Activated CD8-positive, alpha-beta memory T cell treated with anti-CD3 and anti-CD28 coated beads for 36 hours (primary cell): ENCODE measurements around the gene BCR. TPM values are rescaled to one million over a fixed set of nuclear protein-coding genes. Genes with fewer than 3 reads are reported as not detected.

Experiments
- CTCF ChIA-PET: fragments of 350-600 bp; sonication (Branson Sonifier 250); formaldehyde crosslinking; loops from one replicate; lab custom pipeline; 2021; ENCODE audit warnings: antibody characterized with exemption; lab: Charles Lee
- POLR2A ChIA-PET: fragments of 350-600 bp; sonication (Branson Sonifier 250); formaldehyde crosslinking; loops from one replicate; lab custom pipeline; 2021; ENCODE audit warnings: antibody characterized with exemption; lab: Charles Lee
- total RNA-seq, 2 experiments: library from RNA; stranded (reverse); gene quantifications; one replicate each; pipeline ENCODE4 v1.2.3, GENCODE V29; 2021

Gene BCR
- total RNA-seq, 2 experiments from 2014 or later, result 29.9 to 34.1 TPM

DNA sequence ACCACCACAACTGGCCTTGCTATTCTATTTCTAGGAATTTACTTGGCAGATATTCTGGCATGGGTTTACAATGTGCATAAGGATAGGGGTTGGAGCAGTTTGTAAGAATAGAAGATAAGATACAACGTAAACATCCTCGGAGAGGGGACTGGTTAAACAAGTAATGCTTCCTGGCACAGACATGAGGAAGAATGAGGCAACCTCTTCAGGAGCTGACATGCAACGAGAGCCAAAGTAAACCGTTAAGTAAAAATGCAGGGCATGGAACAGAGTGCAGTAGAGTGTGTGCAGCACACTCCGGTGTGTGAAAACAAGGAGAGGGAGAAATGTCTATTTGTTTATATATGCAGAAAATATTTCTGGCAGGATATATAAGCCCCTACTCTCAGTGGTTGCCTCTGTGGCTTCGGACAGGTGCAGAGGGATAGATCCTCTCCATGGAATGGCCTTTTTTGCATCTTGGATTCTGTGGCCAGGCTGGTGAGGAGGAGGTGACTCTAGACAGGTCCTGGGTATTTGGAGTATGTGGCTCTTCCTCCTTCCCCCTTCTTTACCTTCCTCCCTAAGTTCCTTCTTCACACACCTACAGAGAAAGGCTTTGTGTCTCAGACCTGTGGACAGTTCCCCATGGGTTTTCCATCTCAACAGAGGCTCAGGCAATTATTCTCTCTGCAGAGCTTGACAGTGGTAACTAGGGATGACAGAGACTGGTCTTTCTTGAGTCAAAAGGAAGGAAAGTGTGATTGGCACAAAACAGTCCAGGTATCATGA is 32.5 kb upstream of the BCR start:
- ChIA-PET CTCF (interaction anchor here (1.0 kb wide), 1 partner anchor 135 kb away, joined by 3 read pairs; no protein-coding TSS in a partner anchor), POLR2A (no interaction called here)

DNA sequence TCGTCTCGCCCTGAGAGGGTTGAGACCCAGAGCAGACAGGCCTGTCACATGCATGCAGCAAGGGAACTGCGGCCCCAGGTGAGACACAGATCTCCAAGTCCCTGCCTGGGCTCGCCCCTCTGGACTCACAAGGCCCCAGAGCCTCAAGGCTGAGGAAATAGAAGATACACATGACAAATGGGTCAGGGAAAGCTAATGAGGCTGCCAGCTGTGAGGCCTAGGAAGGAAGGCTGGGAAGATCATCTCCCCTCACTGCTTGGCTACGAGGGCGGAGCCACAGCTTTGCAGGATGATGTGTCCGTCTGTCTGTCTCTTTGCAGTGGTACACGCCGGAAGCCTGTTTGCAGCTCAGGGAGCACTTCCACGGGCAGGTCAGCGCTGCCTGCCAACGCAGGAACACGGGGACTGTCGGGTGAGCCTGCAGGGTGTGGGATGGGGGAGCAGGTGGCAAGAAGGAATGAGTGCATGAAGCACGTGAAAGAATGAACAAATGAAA is 30.5 kb upstream of the BCR start:
- ChIA-PET CTCF (no interaction called here), POLR2A (interaction anchor here (0.5 kb wide), 1 partner anchor 26 kb away, joined by 4 read pairs; no protein-coding TSS in a partner anchor)

DNA sequence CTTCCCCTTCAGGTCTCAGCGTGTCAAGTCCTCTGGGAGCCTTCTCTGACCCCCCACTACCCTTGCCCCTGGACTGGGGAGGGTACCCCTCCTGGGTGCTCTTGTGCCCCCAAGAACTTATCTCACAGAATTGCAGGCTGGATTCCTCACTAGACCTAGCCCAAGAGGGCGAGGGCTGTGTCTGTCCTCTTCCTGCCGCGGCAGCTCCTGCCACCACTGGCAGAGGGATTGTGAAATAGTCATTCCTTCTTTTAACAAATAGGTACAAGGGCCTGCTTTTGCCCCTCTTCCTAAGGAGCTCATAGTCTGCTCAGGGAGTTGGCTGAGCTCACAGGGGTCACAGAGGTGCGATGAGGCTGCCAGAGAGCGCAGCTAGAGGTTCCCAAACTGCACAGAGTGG is 29.5 kb upstream of the BCR start:
- CTCF ChIA-PET, result no interaction called here
- POLR2A ChIA-PET, result no interaction called here

DNA sequence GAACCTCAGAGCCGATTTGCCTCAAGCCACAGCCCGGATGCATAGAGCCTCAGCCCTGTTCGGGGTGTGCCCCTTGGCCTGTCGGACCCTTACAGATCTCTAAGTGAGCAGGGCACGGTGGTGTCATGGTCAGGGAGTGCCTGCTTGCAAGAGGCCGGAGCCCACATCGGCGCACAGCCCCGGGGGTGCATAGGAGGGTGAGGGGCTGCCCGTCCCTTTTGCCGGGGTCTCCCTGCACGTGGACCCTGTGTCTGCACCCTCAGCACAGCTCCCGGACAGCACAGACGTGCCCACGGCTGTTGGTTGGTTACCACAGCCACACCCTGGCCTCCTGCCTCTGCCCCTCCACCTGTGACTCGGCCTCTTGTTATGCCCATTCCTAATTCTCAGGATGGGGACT is 28.5 kb upstream of the BCR start:
- CTCF ChIA-PET, result no interaction called here
- POLR2A ChIA-PET, result no interaction called here

DNA sequence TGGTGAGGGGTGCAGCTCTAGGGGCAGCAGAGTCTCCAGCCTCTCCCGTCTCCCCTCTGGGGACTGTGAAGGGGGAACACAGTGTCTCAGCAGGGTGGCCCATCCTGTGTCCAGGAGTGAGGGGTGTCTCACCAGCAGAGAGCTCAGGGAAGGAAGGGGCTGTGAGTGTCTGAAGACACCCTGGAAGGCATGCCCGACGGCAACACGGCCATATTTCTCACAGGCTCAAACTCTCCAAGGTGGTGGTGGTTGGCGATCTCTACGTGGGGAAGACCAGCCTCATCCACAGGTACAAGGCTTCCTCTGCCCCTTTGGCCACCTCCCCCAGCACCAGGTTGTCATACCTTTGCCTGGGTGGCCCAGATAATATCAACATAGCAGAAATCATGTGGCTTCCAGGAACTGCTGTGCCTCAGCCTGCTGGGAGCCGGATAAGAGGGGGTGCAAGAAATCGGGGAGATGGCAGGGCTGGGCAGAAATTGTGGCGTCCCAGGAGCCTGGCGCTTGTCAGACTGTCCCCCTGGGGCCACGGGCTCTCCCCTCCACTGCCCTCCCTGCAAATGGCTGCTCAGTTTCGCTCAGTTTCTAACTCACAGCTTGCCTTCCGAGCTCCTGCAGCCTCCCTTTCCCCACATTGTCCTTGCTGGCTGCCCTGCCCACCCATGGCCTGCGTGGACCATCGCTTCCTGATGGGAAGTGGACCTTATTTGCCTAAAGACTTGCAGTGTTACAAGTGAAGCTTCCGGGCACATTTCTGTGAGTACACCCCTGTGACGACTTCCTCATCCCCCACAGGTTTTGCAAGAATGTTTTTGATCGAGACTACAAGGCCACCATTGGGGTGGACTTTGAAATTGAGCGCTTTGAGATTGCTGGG is 27.8 kb upstream of the BCR start:
- CTCF ChIA-PET, result interaction anchor here (1.1 kb wide), 1 partner anchor 130 kb away, joined by 4 read pairs; no protein-coding TSS in a partner anchor
- POLR2A ChIA-PET, result no interaction called here

DNA sequence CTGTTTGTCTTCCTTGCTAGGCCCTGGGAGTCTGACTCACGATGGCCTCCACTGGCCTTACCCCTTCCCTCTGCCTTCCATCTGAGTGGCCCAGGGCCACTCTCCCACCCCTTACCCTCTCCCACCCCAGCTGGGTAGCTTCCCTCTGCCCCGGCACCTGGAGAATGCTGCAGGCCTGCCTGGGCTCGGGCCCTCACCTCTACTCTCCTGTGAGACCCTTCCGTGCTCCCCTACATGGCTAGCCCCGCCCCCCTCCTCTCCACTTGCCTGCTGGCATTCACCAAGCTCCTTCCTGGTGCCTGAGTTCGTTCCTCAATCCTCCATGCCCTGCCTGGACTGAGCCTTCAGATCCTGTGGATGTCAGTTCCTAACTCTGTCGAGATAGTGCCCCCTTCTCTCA is 26.3 kb upstream of the BCR start:
- POLR2A ChIA-PET, result no interaction called here

DNA sequence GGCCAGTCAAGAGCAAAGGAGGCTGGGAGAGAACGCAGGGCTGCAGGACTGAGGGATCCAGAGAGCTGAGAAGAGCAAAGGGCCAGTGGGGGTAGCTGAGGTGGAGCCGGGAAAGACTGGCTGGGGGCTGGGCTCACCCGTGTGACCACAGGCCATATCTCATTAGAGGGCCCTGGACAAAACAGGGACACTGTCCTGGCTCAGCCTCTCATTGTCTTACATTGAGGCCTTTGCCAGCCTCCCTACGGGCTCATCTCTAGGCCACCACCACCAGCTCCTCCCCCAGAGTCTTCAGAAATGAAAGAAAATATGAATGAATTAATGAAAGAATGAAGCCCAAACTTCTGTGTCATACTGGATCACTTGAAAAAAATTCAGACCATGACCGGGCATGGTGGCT is 25.8 kb upstream of the BCR start:
- POLR2A ChIA-PET, result no interaction called here

More for the DNA sequence above, 26.3 kb upstream of the BCR start:
- CTCF ChIA-PET, result interaction anchor here (1.1 kb wide), 1 partner anchor 128 kb away, joined by 4 read pairs; no protein-coding TSS in a partner anchor

DNA sequence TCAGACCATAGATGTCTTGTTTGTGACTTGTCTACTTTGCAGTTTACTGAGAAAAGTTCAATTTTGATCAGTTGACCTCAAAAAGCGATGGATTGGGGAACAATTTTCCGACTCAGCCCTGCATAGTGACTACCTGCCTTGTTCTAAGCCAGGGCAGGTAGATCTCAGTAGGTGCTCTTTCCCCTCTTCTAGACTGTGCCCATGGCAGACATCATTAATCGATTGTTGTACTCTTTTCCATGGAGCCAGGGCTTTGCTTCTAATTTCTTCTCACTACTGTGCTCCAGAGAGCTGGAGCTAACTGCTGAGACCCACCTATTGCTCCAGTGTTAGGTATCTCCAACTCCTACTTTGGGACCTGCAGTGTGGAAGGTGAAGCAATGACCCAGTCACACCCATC is 25.2 kb upstream of the BCR start:
- POLR2A ChIA-PET, result no interaction called here
- CTCF ChIA-PET, result no interaction called here

More for the DNA sequence above, 25.8 kb upstream of the BCR start:
- CTCF ChIA-PET, result no interaction called here

DNA sequence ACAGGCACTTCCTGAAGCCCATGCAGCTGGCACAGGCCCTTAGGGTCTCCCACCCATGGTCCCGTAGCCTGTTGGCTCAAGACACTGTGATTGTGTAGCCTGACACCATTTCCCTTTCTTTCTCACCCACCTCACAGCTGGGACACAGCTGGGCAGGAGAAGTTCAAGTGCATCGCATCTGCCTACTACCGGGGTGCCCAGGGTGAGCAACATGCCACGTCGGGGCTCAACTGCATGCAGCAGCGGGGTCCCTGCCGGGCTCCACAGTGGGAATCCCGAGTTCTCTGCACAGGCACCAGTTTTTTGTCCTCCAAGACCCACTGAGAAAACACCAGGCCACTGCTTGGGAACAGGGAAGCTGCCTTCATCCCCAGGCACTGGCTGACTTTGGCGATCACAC is 24.5 kb upstream of the BCR start:
- CTCF ChIA-PET, result interaction anchor here (1.0 kb wide), 1 partner anchor 16 kb away, joined by 6 read pairs; no protein-coding TSS in a partner anchor
- POLR2A ChIA-PET, result no interaction called here

DNA sequence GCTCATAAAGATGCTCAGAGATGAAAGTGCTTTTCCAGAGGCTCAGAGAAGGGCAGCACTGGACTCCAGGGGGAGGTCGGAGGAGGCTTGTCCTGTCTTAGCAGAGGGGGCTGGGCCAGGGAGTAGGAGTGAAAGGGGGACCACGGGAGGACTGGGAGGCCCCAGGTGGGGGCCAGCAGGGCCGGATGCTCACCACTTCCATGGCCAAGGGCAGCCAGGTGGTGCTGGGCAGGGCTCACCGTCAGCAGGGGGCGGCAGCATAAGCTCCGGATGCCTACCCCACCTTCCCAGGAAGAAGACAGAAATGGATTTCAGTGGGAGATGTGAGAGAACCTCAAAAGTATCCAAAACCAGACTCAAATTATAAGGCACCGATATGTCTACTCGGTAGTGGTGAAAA is 24.0 kb upstream of the BCR start:
- ChIA-PET POLR2A (no interaction called here), CTCF (interaction anchor here (1.0 kb wide), 1 partner anchor 15 kb away, joined by 6 read pairs; no protein-coding TSS in a partner anchor)

DNA sequence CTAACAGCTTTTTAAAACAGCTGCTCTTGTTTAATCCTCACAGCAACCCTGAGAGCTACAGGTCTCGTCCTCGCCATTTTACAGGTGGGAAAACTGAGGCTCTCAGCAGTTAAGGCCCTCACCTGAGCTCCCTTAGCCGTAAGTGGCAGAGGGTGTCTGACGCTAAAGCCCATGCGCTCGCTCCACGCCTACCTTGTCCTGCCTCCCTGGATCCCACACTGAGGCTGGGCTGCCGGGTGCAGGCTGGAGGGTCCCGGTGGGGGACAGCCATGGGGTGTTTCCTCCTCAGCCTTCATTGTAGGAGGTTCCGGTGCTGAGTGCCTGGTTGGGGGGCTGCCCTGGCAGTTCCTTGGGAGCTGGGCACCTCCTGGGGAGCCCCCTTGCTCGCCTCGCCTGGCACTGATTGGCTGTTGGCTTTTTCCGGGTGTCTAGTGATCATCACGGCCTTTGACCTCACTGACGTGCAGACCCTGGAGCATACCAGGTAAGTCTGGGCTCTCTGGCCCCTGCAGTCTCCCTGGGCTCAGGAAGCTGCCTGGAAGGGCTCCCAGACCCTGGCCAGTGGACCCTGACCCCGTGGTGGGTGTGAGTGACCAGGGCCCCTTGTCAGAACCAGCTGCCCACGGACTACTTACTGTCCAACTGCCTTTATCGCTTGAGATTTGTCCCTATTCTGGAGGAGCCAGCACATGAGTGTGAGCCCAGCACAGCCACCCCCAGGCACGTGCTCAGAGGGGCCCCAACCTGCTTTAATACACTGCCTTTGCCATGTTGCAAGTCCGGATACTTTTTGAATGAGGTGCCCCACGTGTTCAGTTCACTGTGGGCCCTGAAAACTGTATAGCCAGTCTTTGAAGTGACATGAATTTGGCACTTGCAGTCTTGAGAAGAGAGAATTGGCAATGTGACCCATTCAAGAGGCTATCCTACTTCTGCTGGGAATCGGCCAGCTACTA is 22.5 kb upstream of the BCR start:
- ChIA-PET POLR2A (no interaction called here), CTCF (interaction anchor here (1.4 kb wide), 1 partner anchor 17 kb away, joined by 5 read pairs; no protein-coding TSS in a partner anchor)

DNA sequence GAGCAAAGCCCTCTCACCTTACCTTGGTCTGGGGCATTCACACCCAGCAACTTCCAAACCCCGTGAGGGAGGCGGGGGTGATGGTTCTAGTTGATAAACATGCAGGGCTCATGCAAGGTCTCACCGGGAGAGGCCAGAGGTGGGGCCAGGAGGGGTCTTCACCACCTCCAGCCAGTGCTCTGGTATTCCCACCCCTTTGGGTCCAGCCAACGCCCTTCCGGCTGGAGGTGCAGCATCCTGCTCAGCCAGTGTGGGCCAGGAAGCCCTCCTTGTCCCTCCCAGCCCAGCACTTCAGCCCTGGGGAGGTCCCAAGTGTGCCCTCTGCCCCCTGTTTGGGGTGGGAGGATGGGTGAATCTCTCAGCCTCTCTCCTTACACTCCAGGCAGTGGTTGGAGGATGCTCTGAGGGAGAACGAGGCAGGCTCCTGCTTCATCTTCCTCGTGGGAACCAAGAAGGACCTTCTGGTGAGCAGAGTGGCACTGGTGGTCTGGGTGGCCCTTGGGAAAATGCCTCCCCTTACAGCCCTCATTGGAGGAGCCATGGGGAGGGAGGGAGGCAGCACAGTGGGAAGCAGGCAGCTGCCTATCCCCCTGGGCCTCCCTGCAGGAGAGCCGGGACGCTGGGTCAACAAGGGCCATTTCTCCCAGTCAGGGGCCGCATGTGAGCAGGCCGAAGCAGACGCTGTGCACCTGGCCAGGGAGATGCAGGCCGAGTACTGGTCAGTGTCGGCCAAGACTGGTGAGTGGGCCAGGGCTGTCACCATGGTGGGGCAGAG is 21.6 kb upstream of the BCR start:
- ChIA-PET CTCF (no interaction called here), POLR2A (no interaction called here)

DNA sequence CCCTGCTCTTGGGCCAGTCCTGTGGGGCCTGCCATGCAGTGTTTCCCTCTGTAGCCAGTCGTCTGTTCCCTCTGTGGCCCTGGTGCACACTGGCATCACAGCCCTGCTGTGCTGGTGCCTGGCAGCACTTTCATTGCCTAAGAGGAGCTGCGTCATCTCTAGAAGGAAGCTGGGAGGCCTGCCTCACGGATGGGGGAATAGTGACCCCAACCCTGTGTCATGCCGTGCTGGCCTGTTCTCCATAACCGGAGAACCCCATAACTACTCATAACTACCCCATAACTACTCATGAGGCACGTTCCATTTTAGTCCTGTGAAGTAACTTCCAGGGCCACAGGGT is 21.0 kb upstream of the BCR start:
- ChIA-PET POLR2A (no interaction called here), CTCF (no interaction called here)

DNA sequence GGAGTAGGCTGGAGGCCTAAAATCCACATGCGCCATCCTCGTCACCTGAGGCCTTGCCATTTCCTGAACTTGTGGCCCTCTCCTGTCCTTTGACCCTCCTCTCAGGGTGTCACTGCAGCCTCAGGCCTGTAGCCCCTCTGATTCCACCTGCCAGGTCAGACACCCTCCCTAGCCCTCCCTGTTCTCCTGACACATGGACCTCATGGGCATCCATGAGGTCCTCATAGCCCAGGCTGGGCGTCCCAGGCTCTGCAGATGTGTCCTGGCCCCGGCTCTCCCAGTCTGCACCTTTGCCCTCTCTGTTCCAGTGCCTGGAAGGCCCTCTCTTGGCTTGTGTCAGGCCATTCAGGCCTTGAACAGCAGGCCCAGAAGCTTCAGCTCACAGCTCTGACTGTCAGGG is 19.3 kb upstream of the BCR start:
- POLR2A ChIA-PET, result no interaction called here

DNA sequence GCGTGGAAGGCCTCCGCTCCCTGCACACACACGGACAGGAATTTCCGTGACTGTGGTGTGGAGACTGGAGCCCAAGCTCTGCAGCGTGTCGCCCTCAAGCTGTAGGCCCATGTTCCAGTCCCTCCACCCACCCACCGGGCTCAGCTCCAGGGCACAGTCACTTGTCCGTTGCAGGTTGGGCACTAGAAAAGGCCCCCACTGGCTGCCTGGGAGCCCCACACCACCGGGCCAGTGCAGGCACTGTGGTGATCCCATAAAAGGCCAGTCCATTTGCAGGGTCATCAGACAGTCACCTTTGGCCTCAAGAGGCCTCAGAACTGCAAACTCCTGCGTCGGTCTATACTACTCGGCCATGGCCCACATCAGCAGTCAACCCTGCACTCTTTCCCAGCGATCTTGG is 18.7 kb upstream of the BCR start:
- POLR2A ChIA-PET, result no interaction called here
- CTCF ChIA-PET, result no interaction called here

More for the DNA sequence above, 19.3 kb upstream of the BCR start:
- CTCF ChIA-PET, result no interaction called here

DNA sequence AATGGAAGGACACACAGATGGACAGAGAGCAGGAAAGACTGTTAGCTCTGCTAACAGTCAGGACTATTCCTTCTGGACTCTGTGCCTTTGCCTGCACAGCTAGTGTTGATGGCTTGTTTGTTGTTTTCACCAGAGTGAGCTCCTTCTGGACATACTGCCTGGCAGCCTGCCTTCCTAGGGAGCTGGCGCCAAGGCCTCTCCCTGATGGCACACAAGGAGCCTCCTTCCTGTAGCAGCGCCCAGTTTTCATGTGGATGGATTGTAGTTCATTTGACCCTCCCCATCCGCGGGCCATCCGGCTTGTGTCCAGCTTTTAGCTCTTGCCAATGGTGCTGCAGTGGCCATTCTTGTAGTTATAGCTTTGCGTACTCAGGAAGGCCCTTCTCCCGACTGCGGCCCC is 16.6 kb upstream of the BCR start:
- CTCF ChIA-PET, result interaction anchor here (0.6 kb wide), 1 partner anchor 9 kb away, joined by 3 read pairs; no protein-coding TSS in a partner anchor

DNA sequence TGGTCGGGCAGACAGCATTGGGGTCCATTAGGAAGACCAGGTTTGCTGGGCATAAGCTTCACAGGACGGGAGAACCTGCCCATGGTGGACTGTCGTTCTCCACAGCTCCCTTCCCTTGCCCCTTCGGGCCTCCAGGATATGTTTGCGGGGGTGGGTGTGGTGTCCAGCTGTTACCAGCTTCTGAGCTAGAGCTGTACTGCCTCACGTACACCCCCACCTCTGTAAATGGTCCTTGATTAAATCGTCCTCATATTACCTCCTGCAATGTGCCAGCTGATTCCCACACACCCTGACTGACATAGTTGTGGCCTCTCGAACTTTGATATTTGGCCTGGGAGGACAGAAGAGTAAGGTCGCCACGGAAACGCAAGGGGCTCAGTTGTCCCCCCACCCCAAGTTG is 16.2 kb upstream of the BCR start:
- CTCF ChIA-PET, result interaction anchor here (0.6 kb wide), 1 partner anchor 8 kb away, joined by 3 read pairs; no protein-coding TSS in a partner anchor
- POLR2A ChIA-PET, result no interaction called here

More for the DNA sequence above, 16.6 kb upstream of the BCR start:
- POLR2A ChIA-PET, result no interaction called here
